ENCODE results near the gene KRTAP9-3.
"Not testable (repeated sequence)": the region's sequence is repeated elsewhere in the genome, so short reads cannot be mapped to it uniquely, and the experiment has no call there.

The KRTAP9-3 gene, protein sequence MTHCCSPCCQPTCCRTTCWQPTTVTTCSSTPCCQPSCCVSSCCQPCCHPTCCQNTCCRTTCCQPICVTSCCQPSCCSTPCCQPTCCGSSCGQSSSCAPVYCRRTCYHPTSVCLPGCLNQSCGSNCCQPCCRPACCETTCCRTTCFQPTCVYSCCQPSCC

DNA sequence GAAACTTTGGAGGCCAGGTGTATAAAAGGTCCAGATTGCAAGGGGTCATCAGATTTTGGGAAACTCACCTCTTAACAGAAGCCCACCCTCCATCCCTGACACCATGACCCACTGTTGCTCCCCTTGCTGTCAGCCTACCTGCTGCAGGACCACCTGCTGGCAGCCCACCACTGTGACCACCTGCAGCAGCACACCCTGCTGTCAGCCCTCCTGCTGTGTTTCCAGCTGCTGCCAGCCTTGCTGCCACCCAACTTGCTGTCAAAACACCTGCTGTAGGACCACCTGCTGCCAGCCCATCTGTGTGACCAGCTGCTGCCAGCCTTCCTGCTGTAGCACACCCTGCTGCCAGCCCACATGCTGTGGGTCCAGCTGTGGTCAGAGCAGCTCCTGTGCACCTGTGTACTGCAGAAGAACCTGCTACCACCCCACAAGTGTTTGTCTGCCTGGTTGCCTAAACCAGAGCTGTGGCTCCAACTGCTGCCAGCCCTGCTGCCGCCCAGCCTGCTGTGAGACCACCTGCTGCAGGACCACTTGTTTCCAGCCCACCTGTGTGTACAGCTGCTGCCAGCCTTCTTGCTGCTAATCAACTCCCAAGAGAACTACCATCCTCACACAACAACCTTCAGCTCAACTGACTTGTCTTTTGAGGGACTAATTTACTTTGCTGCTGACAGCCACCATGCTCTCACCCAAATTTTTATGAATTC, at the start of gene KRTAP9-3:
KRTAP9-3 (plus strand) TSS at position 51 of the 707 bp plus-strand sequence; CDS start at position 104, 53 bp downstream.
- DNase-seq: peak in 1 of 3 experiments; percentile 18

DNA sequence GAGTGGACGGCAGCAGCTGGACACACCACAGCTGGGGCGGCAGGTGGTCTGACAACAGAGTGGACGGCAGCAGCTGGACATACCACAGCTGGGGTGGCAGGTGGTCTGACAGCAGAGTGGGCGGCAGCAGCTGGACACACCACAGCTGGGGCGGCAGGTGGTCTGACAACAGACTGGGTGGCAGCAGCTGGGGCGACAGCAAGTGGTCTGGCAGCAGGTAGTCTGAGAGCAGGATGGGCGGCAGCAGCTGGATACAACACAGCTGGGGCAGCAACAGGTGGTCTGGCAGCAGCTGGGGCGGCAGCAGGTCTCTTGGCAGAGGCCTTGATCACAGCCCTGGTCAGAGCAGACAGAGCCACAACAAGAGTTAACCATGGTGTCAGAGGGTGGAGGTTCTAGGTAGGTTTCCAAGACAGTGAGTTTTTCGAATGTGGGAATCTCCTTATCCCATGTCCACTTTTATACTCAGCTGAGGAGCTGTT, 47.7 kb upstream of the KRTAP9-3 start, which contains the start of gene KRTAP4-1:
KRTAP4-1 (minus strand) TSS at position 432 of the 482 bp plus-strand sequence; CDS start at position 375, 57 bp downstream.
- DNase-seq: no peak

- no peak for DNase-seq
Observed at GRCh38 chr17:41185001-41185400, 47.2 kb upstream of the KRTAP9-3 start.

- DNase-seq: no peak
Observed at GRCh38 chr17:41186872-41187271, 45.4 kb upstream of the KRTAP9-3 start.

DNA sequence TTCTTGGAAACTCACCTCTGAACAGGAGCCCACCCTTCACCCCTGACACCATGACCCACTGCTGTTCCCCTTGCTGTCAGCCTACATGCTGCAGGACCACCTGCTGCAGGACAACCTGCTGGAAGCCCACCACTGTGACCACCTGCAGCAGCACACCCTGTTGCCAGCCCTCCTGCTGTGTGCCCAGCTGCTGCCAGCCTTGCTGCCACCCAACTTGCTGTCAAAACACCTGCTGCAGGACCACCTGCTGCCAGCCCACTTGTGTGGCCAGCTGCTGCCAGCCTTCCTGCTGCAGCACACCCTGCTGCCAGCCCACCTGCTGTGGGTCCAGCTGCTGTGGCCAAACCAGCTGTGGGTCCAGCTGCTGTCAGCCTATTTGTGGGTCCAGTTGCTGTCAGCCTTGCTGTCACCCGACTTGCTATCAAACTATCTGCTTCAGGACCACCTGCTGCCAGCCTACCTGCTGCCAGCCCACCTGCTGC, 42.4 kb upstream of the KRTAP9-3 start, which contains the start of gene KRTAP9-1:
KRTAP9-1 (plus strand) TSS at position 51 of the 482 bp plus-strand sequence; CDS start at position 51, 0 bp downstream.
- not testable (repeated sequence) for DNase-seq

GRCh38 chr17:41190328-41190727, 41.9 kb upstream of the KRTAP9-3 start:
- no peak for DNase-seq

DNA sequence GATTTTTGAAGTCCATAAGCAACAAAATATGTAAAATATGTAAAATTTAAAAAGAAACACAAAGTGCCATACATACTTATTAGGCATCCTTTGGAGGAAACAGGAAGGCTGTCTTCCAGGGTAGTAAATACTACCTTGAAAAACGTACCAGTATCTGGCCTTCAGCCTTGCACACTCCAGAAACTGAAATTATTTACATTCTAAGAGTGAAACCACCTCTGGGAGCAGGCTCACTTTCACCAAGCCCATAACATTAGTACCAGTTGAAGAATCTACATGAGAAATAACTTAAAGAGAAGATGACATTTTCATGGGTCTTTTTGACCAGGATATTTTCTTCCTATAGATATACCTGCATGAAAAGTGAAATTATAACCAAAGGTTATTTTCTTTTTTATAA, 36.2 kb upstream of the KRTAP9-3 start:
- DNase-seq: no peak

- DNase-seq: no peak
Observed at GRCh38 chr17:41199421-41200078, 32.7 kb upstream of the KRTAP9-3 start.

- peak; percentile 29 to 78 (median 56) for DNase-seq
Observed at GRCh38 chr17:41211845-41212466, 20.3 kb upstream of the KRTAP9-3 start.

DNA sequence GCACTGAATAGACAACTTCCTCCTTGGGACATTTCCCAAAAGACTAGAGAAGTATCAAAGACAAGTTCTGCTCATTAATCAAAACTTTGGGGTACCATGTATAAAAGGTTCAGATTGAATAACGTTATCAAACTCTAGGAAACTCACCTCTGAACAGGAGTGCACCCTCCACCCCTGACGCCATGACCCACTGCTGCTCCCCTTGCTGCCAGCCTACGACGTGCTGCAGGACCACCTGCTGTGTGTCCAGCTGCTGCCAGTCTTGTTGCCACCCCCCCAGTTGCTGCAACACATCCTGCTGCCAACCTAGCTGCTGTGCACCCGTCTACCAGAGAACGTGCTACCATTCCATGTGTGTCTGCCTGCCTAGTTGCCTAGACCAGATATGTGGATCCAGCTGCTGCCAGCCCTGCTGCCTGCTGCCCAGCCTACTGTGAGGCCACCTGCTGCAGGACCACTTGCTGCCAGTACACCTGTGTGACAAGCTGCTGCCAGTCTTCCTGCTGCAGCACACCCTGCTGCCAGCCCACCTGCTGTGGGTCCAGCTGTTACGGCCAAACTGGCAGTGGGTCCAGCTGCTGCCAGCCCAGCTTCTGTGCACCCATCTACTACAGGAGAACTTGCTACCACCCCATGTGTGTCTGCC, 19.6 kb upstream of the KRTAP9-3 start:
- DNase-seq: peak in 2 of 3 experiments; percentile 55 to 78

GRCh38 chr17:41215681-41216080, 16.6 kb upstream of the KRTAP9-3 start:
- no peak for DNase-seq

DNA sequence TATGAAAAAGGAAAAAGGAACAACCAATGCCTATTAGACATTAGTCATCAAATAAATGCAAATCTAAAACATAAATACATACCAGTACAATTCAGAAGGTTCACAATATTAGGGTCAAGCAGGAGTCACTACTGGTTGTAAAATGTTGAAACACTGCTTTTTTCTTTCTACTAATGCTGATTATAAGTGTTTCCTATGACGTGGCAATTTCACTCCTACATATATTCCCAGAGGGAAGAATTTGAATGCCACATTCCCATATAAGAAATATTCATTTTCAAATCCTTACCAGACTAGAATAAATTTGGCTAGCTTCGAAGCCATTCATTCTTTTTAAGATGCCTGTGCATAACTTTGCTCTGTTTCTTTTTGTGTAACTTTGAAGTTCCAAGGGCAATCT, 8.4 kb upstream of the KRTAP9-3 start:
- DNase-seq: no peak

- no peak for DNase-seq
Observed at GRCh38 chr17:41226051-41226450, 6.2 kb upstream of the KRTAP9-3 start.

DNA sequence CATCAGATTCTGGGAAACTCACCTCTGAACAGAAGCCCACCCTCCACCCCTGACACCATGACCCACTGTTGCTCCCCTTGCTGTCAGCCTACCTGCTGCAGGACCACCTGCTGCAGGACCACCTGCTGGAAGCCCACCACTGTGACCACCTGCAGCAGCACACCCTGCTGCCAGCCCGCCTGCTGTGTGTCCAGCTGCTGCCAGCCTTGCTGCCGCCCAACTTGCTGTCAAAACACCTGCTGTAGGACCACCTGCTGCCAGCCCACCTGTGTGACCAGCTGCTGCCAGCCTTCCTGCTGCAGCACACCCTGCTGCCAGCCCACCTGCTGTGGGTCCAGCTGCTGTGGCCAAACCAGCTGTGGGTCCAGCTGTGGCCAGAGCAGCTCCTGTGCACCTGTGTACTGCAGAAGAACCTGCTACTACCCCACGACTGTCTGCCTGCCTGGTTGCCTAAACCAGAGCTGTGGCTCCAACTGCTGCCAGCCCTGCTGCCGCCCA, 5.6 kb upstream of the KRTAP9-3 start, which contains the start of gene KRTAP9-2:
KRTAP9-2 (plus strand) TSS at position 51 of the 498 bp plus-strand sequence; CDS start at position 58, 7 bp downstream.
- DNase-seq: not testable (repeated sequence)

- no peak for DNase-seq
Observed at GRCh38 chr17:41230094-41230493, 2.2 kb upstream of the KRTAP9-3 start.

- no peak for DNase-seq
Observed at GRCh38 chr17:41231731-41232130, 518 bp upstream of the KRTAP9-3 start.

- DNase-seq: not testable (repeated sequence)
Observed at GRCh38 chr17:41237116-41237515, 4.9 kb downstream of the KRTAP9-3 start.

DNA sequence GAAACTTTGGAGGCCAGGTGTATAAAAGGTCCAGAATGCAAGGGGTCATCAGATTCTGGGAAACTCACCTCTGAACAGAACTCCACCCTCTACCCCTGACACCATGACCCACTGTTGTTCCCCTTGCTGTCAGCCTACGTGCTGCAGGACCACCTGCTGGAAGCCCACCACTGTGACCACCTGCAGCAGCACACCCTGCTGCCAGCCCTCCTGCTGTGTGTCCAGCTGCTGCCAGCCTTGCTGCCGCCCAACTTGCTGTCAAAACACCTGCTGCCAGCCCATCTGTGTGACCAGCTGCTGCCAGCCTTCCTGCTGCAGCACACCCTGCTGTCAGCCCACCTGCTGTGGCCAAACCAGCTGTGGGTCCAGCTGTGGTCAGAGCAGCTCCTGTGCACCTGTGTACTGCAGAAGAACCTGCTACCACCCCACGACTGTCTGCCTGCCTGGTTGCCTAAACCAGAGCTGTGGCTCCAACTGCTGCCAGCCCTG, 5.7 kb downstream of the KRTAP9-3 start, which contains the start of gene KRTAP9-8:
KRTAP9-8 (plus strand) TSS at position 51 of the 489 bp plus-strand sequence; CDS start at position 104, 53 bp downstream.
- DNase-seq: not testable (repeated sequence)

- not testable (repeated sequence) for DNase-seq
Observed at GRCh38 chr17:41246995-41247787, 14.9 kb downstream of the KRTAP9-3 start.

DNA sequence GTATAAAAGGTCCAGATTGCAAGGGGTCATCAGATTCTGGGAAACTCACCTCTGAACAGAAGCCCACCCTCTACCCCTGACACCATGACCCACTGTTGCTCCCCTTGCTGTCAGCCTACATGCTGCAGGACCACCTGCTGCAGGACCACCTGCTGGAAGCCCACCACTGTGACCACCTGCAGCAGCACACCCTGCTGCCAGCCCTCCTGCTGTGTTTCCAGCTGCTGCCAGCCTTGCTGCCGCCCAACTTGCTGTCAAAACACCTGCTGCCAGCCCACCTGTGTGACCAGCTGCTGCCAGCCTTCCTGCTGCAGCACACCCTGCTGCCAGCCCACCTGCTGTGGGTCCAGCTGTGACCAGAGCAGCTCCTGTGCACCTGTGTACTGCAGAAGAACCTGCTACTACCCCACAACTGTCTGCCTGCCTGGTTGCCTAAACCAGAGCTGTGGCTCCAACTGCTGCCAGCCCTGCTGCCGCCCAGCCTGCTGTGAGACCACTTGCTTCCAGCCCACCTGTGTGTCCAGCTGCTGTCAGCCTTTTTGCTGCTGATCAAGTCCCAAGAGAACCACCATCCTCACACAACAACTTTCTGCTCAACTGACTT, 17.5 kb downstream of the KRTAP9-3 start, which contains the start of gene KRTAP9-4:
KRTAP9-4 (plus strand) TSS at position 51 of the 604 bp plus-strand sequence; CDS start at position 85, 34 bp downstream.
- not testable (repeated sequence) for DNase-seq
